Brain microvascular endothelial cell (primary cell): ENCODE data around the gene CHRNG.

Experiments used
- DNase-seq: peaks from one replicate; pipeline ENCODE4 v3.0.0-alpha.2; 2020
- H3K27ac ChIP-seq: fragments of 250-450 bp; sonication (Bioruptor Pico); 2 replicates; pipeline ENCODE4 v1.5.1; 2020; ENCODE audit warnings: mild to moderate bottlenecking, moderate library complexity
- H3K27me3 ChIP-seq: fragments of 250-450 bp; sonication (Bioruptor Pico); replicated peaks from 2 replicates; pipeline ENCODE4 v1.5.1; 2020; ENCODE audit warnings: mild to moderate bottlenecking
- H3K36me3 ChIP-seq: fragments of 250-450 bp; sonication (Bioruptor Pico); replicated peaks from 2 replicates; pipeline ENCODE4 v1.5.1; 2020; ENCODE audit warnings: mild to moderate bottlenecking
- H3K4me3 ChIP-seq: 2 replicates; pipeline ENCODE4 v1.5.1; 2011; ENCODE audit warnings: low read depth, mild to moderate bottlenecking, control low read depth, low read length, moderate library complexity
- CTCF ChIP-seq: IDR thresholded peaks from 2 replicates; pipeline ENCODE4 v1.5.1; 2011; ENCODE audit warnings: low read depth, mild to moderate bottlenecking, moderate library complexity, low read length, control low read depth, inconsistent platforms; ENCODE audit errors: missing control alignments
- in situ Hi-C: cut with HindIII; loops from 2 replicates; pipeline ENCODE4 v1.10.0; 2017; ENCODE audit warnings: low sequenced_read_pairs, low pct_ligation_motif_present

The CHRNG gene

GRCh38 chr2:232542715-232543467 lies 3.4 kb downstream of the CHRNG start:
- in situ Hi-C loops = no loop called here
- no peak for DNase-seq
- Histone ChIP-seq H3K27me3 (no peaks in the 10 kb centered on the region), H3K4me3 (no peak overlapping the region), H3K27ac (no peak overlapping the region), H3K36me3 (no peaks in the 10 kb centered on the region)
- TF ChIP-seq CTCF = no peak

DNA sequence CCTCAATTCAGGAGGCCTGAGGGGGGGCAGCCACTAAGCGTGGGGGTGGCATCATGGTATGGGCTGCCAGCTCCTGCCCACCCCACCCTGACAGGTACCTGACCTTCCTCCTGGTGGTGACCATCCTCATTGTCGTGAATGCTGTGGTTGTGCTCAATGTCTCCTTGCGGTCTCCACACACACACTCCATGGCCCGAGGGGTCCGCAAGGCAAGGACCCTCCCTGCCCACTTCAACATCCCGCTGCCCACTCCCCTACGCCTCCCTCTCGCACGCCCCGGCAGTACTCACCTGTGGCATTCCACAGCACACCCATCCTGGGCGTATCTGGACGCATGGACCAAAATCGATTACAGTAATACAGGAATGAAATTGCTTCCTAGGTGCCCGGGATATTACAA lies 4.0 kb downstream of the CHRNG start:
- H3K27ac ChIP-seq = no peak overlapping the region
- H3K4me3 ChIP-seq = no peak overlapping the region
- TF ChIP-seq CTCF = no peak
- no peak for DNase-seq
- H3K27me3 ChIP-seq = no peaks in the 10 kb centered on the region
- in situ Hi-C loops = no loop called here
- no peaks in the 10 kb centered on the region for H3K36me3 ChIP-seq

DNA sequence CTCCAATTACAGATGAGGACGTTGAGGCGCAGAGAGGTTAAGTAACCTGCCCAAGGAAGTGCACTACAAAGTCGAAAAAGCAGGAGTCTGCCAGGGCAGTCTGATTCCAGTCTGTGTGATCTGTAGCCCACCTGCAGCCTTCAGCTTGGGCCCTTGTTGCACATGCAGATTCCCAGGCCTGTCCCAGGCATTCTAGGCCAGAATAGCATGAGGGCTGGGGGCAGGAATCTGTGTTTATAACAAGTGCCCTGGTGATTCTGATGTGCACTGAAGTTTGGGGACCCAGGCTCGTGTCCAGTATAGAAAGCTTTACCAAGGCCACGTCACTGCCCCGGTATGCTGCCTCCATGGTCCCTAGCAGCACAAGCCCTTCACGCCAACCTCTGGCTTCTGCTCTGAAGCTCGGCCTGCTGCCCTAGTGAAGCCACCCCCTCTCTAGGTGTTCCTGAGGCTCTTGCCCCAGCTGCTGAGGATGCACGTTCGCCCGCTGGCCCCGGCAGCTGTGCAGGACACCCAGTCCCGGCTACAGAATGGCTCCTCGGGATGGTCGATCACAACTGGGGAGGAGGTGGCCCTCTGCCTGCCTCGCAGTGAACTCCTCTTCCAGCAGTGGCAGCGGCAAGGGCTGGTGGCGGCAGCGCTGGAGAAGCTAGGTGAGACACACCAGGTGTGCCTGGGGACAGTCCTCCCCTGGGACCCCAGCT lies 4.6 kb downstream of the CHRNG start:
- no peaks in the 10 kb centered on the region for H3K27me3 ChIP-seq
- in situ Hi-C loops = no loop called here
- no peak overlapping the region for H3K4me3 ChIP-seq
- DNase-seq = no peak
- no peak for TF ChIP-seq CTCF
- H3K27ac ChIP-seq = no peak overlapping the region
- no peaks in the 10 kb centered on the region for H3K36me3 ChIP-seq

- TF ChIP-seq CTCF = no peak
- no peak overlapping the region for H3K27ac ChIP-seq
These were observed 5.2 kb downstream of the CHRNG start for GRCh38 chr2:232544674-232545073.

DNA sequence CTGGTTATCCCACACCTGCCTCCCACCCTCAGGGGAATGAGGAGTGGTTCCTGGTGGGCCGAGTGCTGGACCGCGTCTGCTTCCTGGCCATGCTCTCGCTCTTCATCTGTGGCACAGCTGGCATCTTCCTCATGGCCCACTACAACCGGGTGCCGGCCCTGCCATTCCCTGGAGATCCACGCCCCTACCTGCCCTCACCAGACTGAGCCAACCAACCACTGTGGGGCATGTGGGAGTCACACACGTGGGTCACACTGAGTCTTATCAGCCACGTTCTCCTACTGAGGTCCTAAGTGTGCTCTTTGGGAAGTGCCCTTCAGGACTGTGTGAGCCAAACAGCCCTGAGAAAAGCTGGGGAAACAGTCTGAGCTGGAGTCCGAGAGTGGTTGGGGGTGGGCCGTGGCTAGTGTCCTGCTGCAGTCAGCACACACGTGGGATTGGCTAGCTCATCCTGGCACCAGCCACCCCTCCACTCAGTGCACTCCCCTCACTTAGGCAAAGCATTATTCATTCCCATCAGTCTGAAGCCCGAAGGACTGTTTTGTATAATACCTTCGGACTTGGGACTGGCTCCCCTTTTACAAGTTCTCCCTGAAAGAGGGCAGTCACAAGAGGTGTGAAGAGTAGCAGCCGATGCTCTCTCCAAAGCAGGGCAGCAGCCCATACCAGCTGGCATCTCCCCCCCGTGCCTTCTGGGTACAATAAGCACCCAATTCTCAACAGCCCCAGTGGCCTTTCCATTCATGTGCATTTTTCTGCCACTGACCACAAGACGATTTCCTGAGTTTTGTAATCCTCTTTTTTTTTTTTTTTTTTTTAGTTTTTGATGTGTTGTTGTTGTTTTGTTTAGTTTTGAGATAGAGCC lies 6.3 kb downstream of the CHRNG start:
- no peak for DNase-seq
- in situ Hi-C loops = no loop called here
- no peak overlapping the region for H3K27ac ChIP-seq
- H3K36me3 ChIP-seq = no peaks in the 10 kb centered on the region
- H3K4me3 ChIP-seq = no peak overlapping the region
- H3K27me3 ChIP-seq = no peaks in the 10 kb centered on the region
- no peak for TF ChIP-seq CTCF

More at GRCh38 chr2:232544674-232545073, 5.2 kb downstream of the CHRNG start:
- Histone ChIP-seq H3K27me3 (no peaks in the 10 kb centered on the region), H3K4me3 (no peak overlapping the region), H3K36me3 (no peaks in the 10 kb centered on the region)
- in situ Hi-C loops = no loop called here
- DNase-seq = no peak
